DMS79 (cell line): Measurements from ENCODE around the gene FGD3.
"Not testable (repeated sequence)": the region's sequence is repeated elsewhere in the genome, so short reads cannot be mapped to it uniquely, and the experiment has no call there.

Experiments
- DNase-seq: peaks from one replicate; lab custom pipeline; 2025; lab: John Stamatoyannopoulos, UW

Gene FGD3

DNA sequence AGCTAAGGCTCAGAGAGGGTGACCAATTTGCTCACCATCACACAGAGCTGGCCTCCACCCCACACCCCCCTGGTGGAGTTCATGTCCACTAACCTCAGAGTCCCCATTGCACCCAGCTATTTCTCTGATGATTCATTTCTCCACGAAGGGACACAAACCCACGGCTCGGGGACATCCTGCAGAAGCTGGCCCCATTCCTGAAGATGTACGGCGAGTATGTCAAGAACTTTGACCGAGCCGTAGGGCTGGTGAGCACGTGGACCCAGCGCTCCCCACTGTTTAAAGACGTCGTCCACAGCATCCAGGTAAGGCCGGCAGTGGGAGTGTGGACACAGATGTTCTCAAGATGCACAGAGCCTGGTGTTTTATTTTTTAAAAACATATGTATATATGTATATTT lies 58.6 kb downstream of the FGD3 start:
- no peak for DNase-seq

DNA sequence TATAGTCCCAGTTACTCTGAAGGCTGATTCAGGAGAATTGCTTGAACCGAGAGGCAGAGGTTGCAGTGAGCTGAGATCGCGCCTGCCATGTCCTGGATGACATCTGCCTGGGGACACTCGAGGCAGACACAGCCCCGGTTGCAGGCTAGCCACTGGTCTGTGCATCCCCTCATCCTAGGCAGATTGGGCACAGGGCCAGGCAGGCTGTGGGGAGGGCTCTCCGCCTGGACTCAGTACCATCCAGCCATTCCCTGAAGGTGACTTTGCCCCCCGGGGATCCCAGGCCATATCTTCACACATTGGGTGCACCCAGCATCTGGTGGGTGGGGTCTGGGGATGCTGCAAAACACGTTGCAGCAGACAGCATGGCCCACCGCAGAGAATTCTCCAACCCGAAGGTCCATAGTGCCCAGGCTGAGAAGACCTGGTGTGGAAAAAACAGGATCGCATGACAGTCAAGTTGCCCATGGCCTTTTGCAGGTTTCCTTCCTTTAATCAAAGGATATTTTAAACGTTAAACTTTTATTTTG lies 60.3 kb downstream of the FGD3 start:
- DNase-seq = no peak

- no peak for DNase-seq
Measured at GRCh38 chr9:93008457-93008856, 61.1 kb downstream of the FGD3 start.

- peak; percentile 24 for DNase-seq
Measured at GRCh38 chr9:93009337-93010015, 62.2 kb downstream of the FGD3 start.

GRCh38 chr9:93010056-93010455 lies 62.7 kb downstream of the FGD3 start:
- DNase-seq = no peak

DNA sequence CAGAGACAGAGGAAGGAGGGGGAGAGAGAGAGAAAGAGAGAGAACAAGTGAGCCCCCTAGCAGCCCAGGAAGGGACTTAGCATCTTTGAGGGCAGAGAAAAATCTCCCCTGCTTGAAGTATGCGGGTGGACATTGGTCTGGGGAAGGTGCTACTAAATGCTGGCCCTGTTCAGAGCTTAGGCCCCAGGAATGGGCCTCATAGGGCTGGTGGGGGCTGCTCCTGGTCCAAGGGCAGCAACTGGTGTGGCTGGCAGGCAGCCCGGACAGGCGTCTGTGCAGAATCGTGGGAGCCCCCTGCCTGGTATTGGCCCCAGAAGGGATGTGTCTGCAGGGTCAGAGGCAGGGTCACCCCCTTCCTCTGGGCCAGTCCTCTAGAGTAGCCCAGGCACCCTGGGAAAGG lies 63.4 kb downstream of the FGD3 start:
- no peak for DNase-seq

- no peak for DNase-seq
Measured at GRCh38 chr9:93011114-93011513, 63.8 kb downstream of the FGD3 start.

DNA sequence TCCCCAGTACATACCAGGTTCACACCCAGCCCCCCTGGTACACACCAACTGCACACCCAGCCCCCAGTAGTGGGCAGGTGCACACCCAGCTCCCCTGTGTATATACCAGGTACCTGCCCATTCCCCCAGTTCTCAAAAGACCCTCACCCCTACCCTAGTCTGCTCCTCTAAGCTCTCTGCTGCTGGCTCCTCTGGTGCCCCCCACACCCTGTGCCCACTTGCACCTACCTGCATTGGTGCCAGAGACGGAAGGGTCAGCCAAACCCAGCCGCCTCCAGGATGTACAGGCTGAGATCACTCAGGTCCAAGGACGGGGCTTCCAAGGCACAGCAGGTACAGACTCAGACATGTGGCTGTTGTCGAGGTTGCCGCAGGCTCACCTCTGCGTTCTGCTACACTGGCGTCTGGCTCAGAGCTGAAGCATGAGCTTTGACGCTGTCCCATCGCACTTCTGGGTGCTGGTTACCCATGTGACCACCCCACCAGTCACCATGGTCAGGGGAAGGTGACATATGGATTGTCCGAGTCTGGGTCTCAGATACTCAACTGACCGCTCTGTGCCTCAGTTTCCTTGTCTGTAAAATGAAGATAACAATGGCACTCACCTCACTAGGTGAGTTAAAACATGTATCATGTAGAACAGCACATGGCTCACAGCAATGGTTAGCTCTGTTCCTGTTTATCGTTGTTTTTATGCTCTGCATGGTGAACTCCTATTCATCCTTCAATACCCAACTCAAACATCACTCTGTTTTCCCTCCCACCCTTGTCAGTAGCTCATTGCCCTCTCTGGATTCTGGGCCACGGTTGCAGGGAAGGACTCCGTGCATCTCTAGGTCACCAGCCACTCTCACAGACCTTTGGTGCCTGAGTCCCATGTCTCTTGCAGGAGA lies 65.9 kb downstream of the FGD3 start:
- no peak for DNase-seq

GRCh38 chr9:93013856-93014582 lies 66.7 kb downstream of the FGD3 start:
- no peak for DNase-seq

- DNase-seq = not testable (repeated sequence)
Measured at GRCh38 chr9:93015190-93015589, 67.9 kb downstream of the FGD3 start.

- no peak for DNase-seq
Measured at GRCh38 chr9:93017621-93018020, 70.3 kb downstream of the FGD3 start.

- no peak for DNase-seq
Measured at GRCh38 chr9:93020151-93020550, 72.8 kb downstream of the FGD3 start.

- DNase-seq = no peak
Measured at GRCh38 chr9:93020771-93021670, 73.7 kb downstream of the FGD3 start.

GRCh38 chr9:93022066-93022465 lies 74.7 kb downstream of the FGD3 start:
- no peak for DNase-seq

DNA sequence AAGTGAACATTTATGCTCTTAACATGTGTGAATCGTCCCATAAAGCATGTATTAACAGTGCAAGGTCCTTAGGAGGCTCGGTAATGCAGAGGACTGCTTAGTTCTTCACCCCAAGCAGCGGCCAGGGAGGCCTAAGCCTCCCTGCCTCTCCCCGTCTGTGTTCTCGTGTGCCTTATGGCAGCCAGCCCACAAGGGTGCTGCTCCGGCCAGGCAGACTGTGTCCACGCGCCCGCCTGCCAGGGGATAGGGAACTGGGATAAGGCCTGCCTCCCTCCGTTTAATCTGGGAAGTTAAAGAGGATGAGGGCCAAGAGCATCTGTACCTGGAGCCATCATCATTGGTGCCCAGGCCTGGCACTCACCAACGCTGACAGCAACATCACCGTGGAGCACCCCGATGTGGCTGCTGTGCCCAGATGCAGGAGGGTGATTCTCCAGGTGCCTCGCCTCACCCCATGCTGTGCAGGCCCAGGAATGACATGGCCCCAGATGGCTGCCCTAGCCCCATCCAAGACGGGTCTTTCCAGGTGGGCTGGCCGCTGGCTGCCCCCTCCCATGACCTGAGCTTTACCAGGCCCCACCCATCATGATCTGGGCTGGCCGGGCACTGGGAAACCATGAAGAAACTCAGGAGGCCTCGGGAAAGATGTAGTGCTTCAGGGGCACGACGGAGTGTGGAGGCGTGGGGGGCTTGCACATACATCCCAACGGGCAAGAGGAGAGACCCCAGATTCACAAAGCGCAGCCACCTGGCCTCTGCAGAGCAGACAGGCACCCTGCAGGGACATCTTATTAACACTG lies 75.6 kb downstream of the FGD3 start:
- DNase-seq = no peak

GRCh38 chr9:93023521-93023815 lies 76.1 kb downstream of the FGD3 start:
- no peak for DNase-seq

GRCh38 chr9:93024646-93024910 lies 77.3 kb downstream of the FGD3 start:
- no peak for DNase-seq

GRCh38 chr9:93024986-93025630 lies 77.8 kb downstream of the FGD3 start:
- no peak for DNase-seq

DNA sequence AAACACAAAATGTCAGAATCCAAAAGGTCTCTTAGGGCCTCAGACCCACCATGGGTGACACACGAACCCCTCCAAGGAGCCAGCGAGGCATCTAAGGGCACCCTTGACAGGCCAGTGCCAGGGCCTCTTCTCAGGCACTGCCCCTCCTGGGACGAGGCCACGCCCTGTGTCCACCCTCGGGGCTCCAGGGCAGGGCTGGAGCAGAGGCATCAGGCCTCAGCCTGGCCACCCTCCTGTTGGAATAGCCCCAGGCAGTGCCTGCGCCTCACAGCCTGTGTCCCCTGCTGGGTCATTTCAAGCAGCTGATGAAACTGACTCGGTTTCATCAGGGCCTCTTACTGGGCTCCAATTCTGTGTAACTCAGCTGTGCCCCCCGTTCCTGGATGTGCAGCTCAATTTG lies 78.4 kb downstream of the FGD3 start:
- DNase-seq = no peak

DNA sequence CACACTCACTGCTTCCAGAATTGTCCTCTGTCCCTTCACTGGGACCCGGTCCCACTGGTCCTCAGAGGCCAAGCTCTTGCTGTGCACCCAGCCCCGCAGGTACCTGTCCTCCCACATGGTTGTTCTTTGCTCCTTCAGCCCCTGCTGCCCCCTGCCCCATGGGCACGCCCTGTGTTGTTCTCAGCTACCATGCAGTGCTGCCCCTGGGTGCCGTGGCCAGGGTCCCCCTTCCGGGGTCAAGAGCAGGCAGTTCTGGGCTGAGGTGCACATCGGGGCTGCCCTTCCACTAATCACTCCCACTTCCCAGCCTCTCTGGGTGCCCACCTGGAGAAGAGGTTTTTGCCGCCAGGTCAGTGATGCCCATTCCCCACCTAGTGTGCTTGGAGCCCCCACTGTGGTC lies 79.3 kb downstream of the FGD3 start:
- no peak for DNase-seq

DNA sequence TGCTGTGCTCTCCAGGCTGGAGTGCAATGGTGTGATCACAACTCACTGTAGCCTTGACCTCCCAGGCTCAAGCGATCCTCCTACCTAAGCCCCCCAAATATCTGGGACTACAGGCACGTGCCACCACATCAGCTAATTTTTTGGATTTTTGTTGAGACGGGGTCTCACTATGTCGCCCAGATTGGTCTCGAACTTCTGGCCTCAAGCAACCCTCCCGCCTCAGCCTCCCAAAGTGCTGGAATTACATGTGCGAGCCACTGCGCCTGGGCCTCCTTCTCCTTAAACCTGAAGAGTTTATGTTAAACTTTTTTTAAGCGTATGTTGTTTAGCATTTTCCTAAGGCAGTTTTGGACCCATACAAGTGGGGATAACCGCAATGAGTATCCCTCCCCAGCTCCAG lies 80.4 kb downstream of the FGD3 start:
- no peak for DNase-seq
